HepG2 (cell line): ENCODE data around the gene ITGB1.

Source experiments
- AKAP8 ChIP-seq: sonication (generic); formaldehyde crosslinking; IDR thresholded peaks from 2 replicates; pipeline ENCODE4 v1.5.1; 2020; ENCODE audit warnings: mild to moderate bottlenecking, missing genetic modification reagents
- ATF7 ChIP-seq, 2 experiments: fragments of 450-650 bp in 1 of 2; sonication (generic) in 1 of 2; formaldehyde crosslinking in 1 of 2; IDR thresholded peaks; 2 replicates each; pipeline versions ENCODE4 v1.4.0 to v1.6.1; 2016 to 2020; ENCODE audit warnings: antibody characterized with exemption in 1 of 2, mild to moderate bottlenecking in 1 of 2, missing genetic modification reagents in 1 of 2
- EZH2 ChIP-seq: conservative IDR thresholded peaks from 2 replicates; pipeline ENCODE4 v1.6.1; 2012; ENCODE audit warnings: mild to moderate bottlenecking, low read depth, low read length, moderate library complexity
- GPN1 ChIP-seq: sonication (generic); formaldehyde crosslinking; IDR thresholded peaks from 2 replicates; pipeline ENCODE4 v1.5.1; 2020; ENCODE audit warnings: missing genetic modification reagents, borderline replicate concordance
- NCOA2 ChIP-seq: sonication (generic); formaldehyde crosslinking; IDR thresholded peaks from 2 replicates; pipeline ENCODE4 v1.8.0; 2022; ENCODE audit warnings: inconsistent platforms
- POLR2AphosphoS5 ChIP-seq: IDR thresholded peaks from 2 replicates; pipeline ENCODE4 v1.6.1; 2012; ENCODE audit warnings: low read depth, low read length
- SIN3A ChIP-seq: IDR thresholded peaks from 2 replicates; pipeline ENCODE4 v1.6.1; 2011; ENCODE audit warnings: low read depth, mild to moderate bottlenecking, control low read depth, low read length, borderline replicate concordance
- TAF1 ChIP-seq: sonication (generic); formaldehyde crosslinking; IDR thresholded peaks from 2 replicates; pipeline ENCODE4 v1.4.0; 2020; ENCODE audit warnings: missing genetic modification reagents
- TF ChIP-seq, protein P1 (sequence below): sonication (generic); formaldehyde crosslinking; IDR thresholded peaks from 2 replicates; pipeline ENCODE4 v1.5.0; 2020; ENCODE audit warnings: mild to moderate bottlenecking, missing genetic modification reagents, moderate library complexity
- TF ChIP-seq, protein P2 (sequence below): sonication (generic); formaldehyde crosslinking; IDR thresholded peaks from 2 replicates; pipeline ENCODE4 v1.4.0; 2020; ENCODE audit warnings: mild to moderate bottlenecking, missing genetic modification reagents

DNA sequence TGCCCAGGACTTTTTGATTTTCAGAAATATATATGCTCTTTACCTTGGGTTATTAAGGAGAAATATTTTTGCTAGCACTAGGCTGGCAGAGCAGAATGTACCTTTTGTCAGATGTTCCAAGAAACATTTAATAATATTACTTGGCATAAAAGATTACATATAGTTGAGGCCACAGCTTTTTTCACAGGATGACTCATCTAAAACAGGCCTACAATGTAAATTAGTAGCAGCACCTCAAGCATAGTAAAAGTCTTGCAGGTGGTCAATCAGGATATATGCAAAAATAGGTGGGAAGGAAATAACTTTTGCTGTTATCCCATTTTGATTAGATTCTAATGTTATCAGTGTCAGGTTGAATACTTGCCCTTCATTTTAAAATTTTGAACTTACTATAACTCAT is 14.9 kb upstream of the ITGB1 start:
- TF ChIP-seq ATF7 (IDR thresholded peaks at IDR 0.05) (no peak), ATF7 (CRISPR knock-in tag; IDR thresholded peaks at IDR 0.05) (no peak), SIN3A (no peak), GPN1 (no peak), NCOA2 (CRISPR knock-in tag) (no peak), AKAP8 (CRISPR knock-in tag) (no peak), TAF1 (CRISPR knock-in tag) (no peak), POLR2AphosphoS5 (no peak), EZH2 (no peak)
- TF ChIP-seq, protein P1, sequence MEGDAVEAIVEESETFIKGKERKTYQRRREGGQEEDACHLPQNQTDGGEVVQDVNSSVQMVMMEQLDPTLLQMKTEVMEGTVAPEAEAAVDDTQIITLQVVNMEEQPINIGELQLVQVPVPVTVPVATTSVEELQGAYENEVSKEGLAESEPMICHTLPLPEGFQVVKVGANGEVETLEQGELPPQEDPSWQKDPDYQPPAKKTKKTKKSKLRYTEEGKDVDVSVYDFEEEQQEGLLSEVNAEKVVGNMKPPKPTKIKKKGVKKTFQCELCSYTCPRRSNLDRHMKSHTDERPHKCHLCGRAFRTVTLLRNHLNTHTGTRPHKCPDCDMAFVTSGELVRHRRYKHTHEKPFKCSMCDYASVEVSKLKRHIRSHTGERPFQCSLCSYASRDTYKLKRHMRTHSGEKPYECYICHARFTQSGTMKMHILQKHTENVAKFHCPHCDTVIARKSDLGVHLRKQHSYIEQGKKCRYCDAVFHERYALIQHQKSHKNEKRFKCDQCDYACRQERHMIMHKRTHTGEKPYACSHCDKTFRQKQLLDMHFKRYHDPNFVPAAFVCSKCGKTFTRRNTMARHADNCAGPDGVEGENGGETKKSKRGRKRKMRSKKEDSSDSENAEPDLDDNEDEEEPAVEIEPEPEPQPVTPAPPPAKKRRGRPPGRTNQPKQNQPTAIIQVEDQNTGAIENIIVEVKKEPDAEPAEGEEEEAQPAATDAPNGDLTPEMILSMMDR: no peak
- TF ChIP-seq, protein P2, sequence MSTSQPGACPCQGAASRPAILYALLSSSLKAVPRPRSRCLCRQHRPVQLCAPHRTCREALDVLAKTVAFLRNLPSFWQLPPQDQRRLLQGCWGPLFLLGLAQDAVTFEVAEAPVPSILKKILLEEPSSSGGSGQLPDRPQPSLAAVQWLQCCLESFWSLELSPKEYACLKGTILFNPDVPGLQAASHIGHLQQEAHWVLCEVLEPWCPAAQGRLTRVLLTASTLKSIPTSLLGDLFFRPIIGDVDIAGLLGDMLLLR: no peak
